Pancreas (tissue), 10 donors: Measurements from ENCODE around the gene COQ9. TPM values are rescaled to one million over a fixed set of nuclear protein-coding genes. Genes with fewer than 3 reads are reported as not detected.
A peak's percentile ranks its signal among the peaks of the same experiment; 100 is the strongest.

Experiments used
- ATAC-seq, 4 donors: fragments of 200-7000 bp; cut with Tn5 transposase; one replicate each; pipeline versions ENCODE4 v1.8.0 to v1.9.1; 2020; ENCODE audit warnings: mild to moderate bottlenecking in 4 of 4, moderate library complexity in 4 of 4
- DNase-seq, 6 donors: peaks; one replicate each; pipeline ENCODE4 v3.0.0-alpha.2; 2020
- FAIRE-seq: peaks from 2 replicates; lab custom pipeline; 2012; peaks lifted over from hg19 to GRCh38; lab: Jason Lieb, UNC
- H3K27ac ChIP-seq, 4 donors: fragments of 200-600 bp; sonication (generic); 1 replicate in 3 of 4; 2 replicates in 1 of 4; pipeline versions ENCODE4 v1.5.0 to v1.8.0; 2020
- H3K27me3 ChIP-seq, 4 donors: fragments of 200-600 bp; one replicate each; pipeline ENCODE4 v1.8.0; 2021
- H3K36me3 ChIP-seq, 3 donors: fragments of 200-600 bp; sonication (generic) in 1 of 3; one replicate each; pipeline versions ENCODE4 v1.5.0 to v1.8.0; 2020 to 2021
- H3K4me1 ChIP-seq, 3 donors: fragments of 200-600 bp; one replicate each; pipeline ENCODE4 v1.8.0; 2021
- H3K4me3 ChIP-seq, 4 donors: fragments of 200-600 bp; sonication (generic) in 2 of 4; one replicate each; pipeline versions ENCODE4 v1.5.0 to v1.8.0; 2020 to 2021
- H3K9me3 ChIP-seq, 4 donors: fragments of 200-600 bp; one replicate each; pipeline ENCODE4 v1.8.0; 2021
- CTCF ChIP-seq, 4 donors: fragments of 200-600 bp; sonication (generic) in 3 of 4; IDR thresholded peaks; one replicate each; pipeline versions ENCODE4 v1.5.0 to v1.8.0; 2021; ENCODE audit warnings: antibody characterized with exemption in 4 of 4
- WGBS, 2 donors: extraction: QIAGEN DNeasy Blood & Tissue Kit; methylation state at CpG; one replicate each; pipeline ENCODE4 v1.1.7; 2013; 5-methylcytosine and 5-hydroxymethylcytosine counted together
- intact Hi-C, 3 donors: fragments of 100-400 bp; cut with DNase I; formaldehyde crosslinking; loops; one replicate each; pipeline versions ENCODE4 v1.11.1 to v1.14.2; 2022
- polyA plus RNA-seq, 2 donors: library from polyadenylated mRNA; stranded (reverse); fragments of 200-250 nt; gene quantifications; one replicate each; pipeline ENCODE4 v1.2.3, GENCODE V29; 2013
- total RNA-seq, 6 donors: library from RNA; stranded (reverse); fragmentation: NEBNext Ultra II Directional in 4 of 6; extraction: Animal tissue kit (Norgen Biotek cat#: 25700) in 4 of 6; gene quantifications; one replicate each; pipeline versions ENCODE4 v1.2.1 to v1.2.4, GENCODE V29; 2021 to 2023
- donor health status: healthy with polysubstance abuse.
- donor health status: DM: no; HTN: no; CAD: no; lungs with moderate emphysema.
- donor health status: DM: no; HTN: no; CAD: no.
- donor health status: control.
- donor health status: control.
- donor health status: Bipolar disorder and iron deficiency.
- donor health status: DM: yes; HTN: yes; CAD: no.
- donor health status: DM: no; HTN: no; CAD: no.
- donor health status: DM: no; HTN: no; CAD: no.
- donor health status: DM: yes; HTN: yes; CAD: no.

The COQ9 gene
- total and polyA plus RNA-seq, 8 donors, result 17.7 to 51.1 (median 25.3) TPM

GRCh38 chr16:57478396-57479204 is 31.3 kb downstream of the COQ9 start:
- H3K4me1 ChIP-seq, result peaks cover 0 to 16% (median 0%) of the 10 kb centered on the region in 3 donors
- peak in 1 of 6 donors; percentile 39 for DNase-seq
- no peaks in the 10 kb centered on the region for H3K27me3 ChIP-seq
- no peak for ATAC-seq
- 71 to 78% methylated on average over 15 of the region's 15 CpGs for WGBS, 2 donors
- FAIRE-seq, result no peak
- no peak overlapping the region for H3K27ac ChIP-seq
- no peaks in the 10 kb centered on the region for H3K9me3 ChIP-seq
- H3K36me3 ChIP-seq, result peaks cover 0 to 10% (median 0%) of the 10 kb centered on the region in 3 donors
- peak overlapping the region in 2 of 4 donors; percentile 7 to 40 for H3K4me3 ChIP-seq
- intact Hi-C loops, result no loop called here
- no peak for TF ChIP-seq CTCF (IDR thresholded peaks at IDR 0.05)

- Histone ChIP-seq H3K36me3 (peaks cover 0 to 4% (median 0%) of the 10 kb centered on the region in 3 donors), H3K27ac (peak overlapping the region in 3 of 4 donors; percentile 59 to 76 (median 60)), H3K9me3 (no peaks in the 10 kb centered on the region), H3K4me3 (peak overlapping the region in 2 of 4 donors; percentile 7 to 40), H3K4me1 (peaks cover 0 to 16% (median 0%) of the 10 kb centered on the region in 3 donors), H3K27me3 (no peaks in the 10 kb centered on the region)
- TF ChIP-seq CTCF (IDR thresholded peaks at IDR 0.05), result no peak
- WGBS, 2 donors, result 54 to 63% methylated on average over 36 of the region's 36 CpGs
- intact Hi-C loops, result no loop called here
- peak in 1 of 6 donors; percentile 72 for DNase-seq
- no peak for FAIRE-seq
- peak; percentile 19 to 61 (median 36) for ATAC-seq
Observed at GRCh38 chr16:57479205-57479975, 32.1 kb downstream of the COQ9 start.

GRCh38 chr16:57479976-57480753 is 32.9 kb downstream of the COQ9 start:
- Histone ChIP-seq H3K4me1 (peaks cover 0 to 16% (median 3%) of the 10 kb centered on the region in 3 donors), H3K27me3 (no peaks in the 10 kb centered on the region), H3K4me3 (peak overlapping the region in 1 of 4 donors; percentile 40), H3K27ac (peak overlapping the region; percentile 22 to 76 (median 60)), H3K36me3 (no peaks in the 10 kb centered on the region), H3K9me3 (no peaks in the 10 kb centered on the region)
- DNase-seq (peak; percentile 79 to 93 (median 84)), ATAC-seq (peak; percentile 87 to 94 (median 90)), FAIRE-seq (no peak)
- WGBS, 2 donors, result 19 to 20% methylated on average over 15 of the region's 15 CpGs
- intact Hi-C loops, result no loop called here
- TF ChIP-seq CTCF (IDR thresholded peaks at IDR 0.05), result no peak

- Histone ChIP-seq H3K27me3 (no peaks in the 10 kb centered on the region), H3K4me1 (peaks cover 0 to 19% (median 7%) of the 10 kb centered on the region in 3 donors), H3K4me3 (no peak overlapping the region), H3K27ac (peak overlapping the region; percentile 22 to 76 (median 60)), H3K9me3 (no peaks in the 10 kb centered on the region), H3K36me3 (no peaks in the 10 kb centered on the region)
- no peak for ATAC-seq
- 36 to 45% methylated on average over 6 of the region's 6 CpGs for WGBS, 2 donors
- peak in 1 of 6 donors; percentile 53 for DNase-seq
- intact Hi-C loops, result no loop called here
- FAIRE-seq, result no peak
- no peak for TF ChIP-seq CTCF (IDR thresholded peaks at IDR 0.05)
Observed at GRCh38 chr16:57480754-57481230, 33.5 kb downstream of the COQ9 start.
